ENCODE results near the gene CASR. TPM values are rescaled to one million over a fixed set of nuclear protein-coding genes. Genes with fewer than 3 reads are reported as not detected.

CASR gene
- total RNA-seq, 4 donors from 2014 or later = 0.04 TPM; not detected in 3

DNA sequence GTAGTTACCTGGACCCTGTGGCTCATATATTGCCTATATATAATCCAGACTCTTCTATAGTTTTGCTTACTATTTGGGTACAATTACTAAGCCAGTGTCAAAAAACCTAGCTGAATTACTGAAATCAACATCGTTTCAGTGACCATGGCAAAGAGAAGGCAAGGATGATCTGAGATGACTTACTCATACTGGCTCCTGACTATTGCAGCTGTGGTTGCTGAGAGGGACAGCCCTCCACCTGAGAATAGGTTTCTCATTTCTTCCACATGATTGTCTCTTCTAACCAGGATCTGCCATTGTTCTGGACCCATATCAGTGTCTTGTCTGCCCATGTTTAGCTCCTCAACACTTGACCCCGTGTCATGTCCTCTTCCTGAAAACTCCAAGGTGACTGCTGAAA, 30.2 kb downstream of the CASR start:
- Histone ChIP-seq H3K27ac (no peak overlapping the region), H3K36me3 (no peaks in the 10 kb centered on the region), H3K27me3 (peaks cover 7% of the 10 kb centered on the region), H3K4me1 (no peaks in the 10 kb centered on the region), H3K9me3 (no peaks in the 10 kb centered on the region), H3K4me3 (no peak overlapping the region)
- TF ChIP-seq POLR2AphosphoS5 (IDR thresholded peaks at IDR 0.05) = no peak
- no peak for TF ChIP-seq CTCF (IDR thresholded peaks at IDR 0.05)
- TF ChIP-seq POLR2A (IDR thresholded peaks at IDR 0.05) = no peak
- no peak for TF ChIP-seq EP300 (IDR thresholded peaks at IDR 0.05)
- 50 to 76% methylated on average over 2 of the region's 2 CpGs for WGBS, 2 donors (ENCODE audit: low coverage in 1 of 2)
- no peak for ATAC-seq

DNA sequence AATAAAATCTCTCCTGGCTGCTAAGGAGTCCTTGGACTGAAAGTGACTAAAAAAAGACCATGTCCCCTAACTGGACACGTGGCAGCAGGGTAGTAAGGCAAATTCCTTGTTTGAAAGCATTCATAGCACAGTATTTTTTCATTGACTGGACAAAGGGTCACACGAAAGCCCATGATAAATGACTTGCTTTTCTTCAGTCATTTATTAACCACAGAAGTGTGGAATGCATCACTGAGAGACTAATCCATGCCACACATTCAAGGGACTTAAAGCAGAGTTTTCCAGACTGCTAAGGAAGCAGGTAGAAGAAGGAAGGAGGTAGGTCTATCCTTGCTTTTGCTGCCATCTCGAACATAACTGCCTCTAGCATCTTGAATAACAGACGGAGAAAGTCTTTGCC, 31.2 kb downstream of the CASR start:
- no peak overlapping the region for H3K4me3 ChIP-seq
- no peak overlapping the region for H3K27ac ChIP-seq
- WGBS, 2 donors (ENCODE audit: low coverage in 1 of 2) = 20 to 24% methylated on average over 4 of the region's 4 CpGs
- H3K27me3 ChIP-seq = peaks cover 5% of the 10 kb centered on the region
- no peak for ATAC-seq
- H3K36me3 ChIP-seq = no peaks in the 10 kb centered on the region
- no peaks in the 10 kb centered on the region for H3K9me3 ChIP-seq
- no peak for TF ChIP-seq CTCF (IDR thresholded peaks at IDR 0.05)
- TF ChIP-seq POLR2A (IDR thresholded peaks at IDR 0.05) = no peak
- TF ChIP-seq POLR2AphosphoS5 (IDR thresholded peaks at IDR 0.05) = no peak
- no peak for TF ChIP-seq EP300 (IDR thresholded peaks at IDR 0.05)
- H3K4me1 ChIP-seq = no peaks in the 10 kb centered on the region

DNA sequence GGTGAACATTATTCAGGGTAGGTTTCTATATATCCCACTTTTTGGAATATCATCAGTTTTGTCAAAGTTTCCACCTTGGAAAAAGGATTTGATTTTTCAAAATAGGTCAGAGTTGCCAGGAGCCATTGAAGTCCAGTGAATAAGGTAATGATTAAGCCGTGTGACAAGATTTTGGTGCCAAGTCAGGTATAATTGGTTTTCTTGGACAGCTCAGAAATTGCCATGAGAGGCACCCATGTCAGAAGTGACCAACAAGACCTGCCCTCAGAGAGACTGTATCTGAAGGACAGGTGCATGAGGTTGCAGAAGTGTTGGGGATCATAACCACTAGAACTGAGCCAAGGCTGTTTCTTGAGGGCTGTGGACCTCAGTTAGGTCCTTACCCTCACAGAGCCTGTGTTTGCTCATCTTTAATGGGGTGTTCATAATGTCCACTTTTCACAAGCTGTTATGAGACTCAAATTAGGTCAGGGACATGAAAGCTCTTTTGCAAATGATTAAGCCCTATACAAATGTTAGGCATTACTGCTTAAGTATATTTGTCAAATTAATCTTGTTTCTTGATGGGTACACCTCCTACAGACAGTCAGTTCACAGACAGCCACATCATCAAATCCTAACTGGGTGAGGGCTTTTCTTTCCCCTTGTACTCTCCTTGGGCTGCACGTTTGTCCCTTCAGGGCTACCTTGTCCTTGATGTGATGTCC, 32.3 kb downstream of the CASR start:
- Histone ChIP-seq H3K36me3 (no peaks in the 10 kb centered on the region), H3K4me1 (no peaks in the 10 kb centered on the region), H3K27me3 (peaks cover 5% of the 10 kb centered on the region), H3K9me3 (no peaks in the 10 kb centered on the region), H3K4me3 (no peak overlapping the region), H3K27ac (no peak overlapping the region)
- no peak for TF ChIP-seq POLR2A (IDR thresholded peaks at IDR 0.05)
- no peak for TF ChIP-seq CTCF (IDR thresholded peaks at IDR 0.05)
- TF ChIP-seq POLR2AphosphoS5 (IDR thresholded peaks at IDR 0.05) = no peak
- TF ChIP-seq EP300 (IDR thresholded peaks at IDR 0.05) = no peak
- ATAC-seq = no peak
- WGBS, 2 donors (ENCODE audit: low coverage in 1 of 2) = 56% methylated on average over 2 of the region's 2 CpGs; no CpG with 5 or more reads in 1 of the 2 donors

DNA sequence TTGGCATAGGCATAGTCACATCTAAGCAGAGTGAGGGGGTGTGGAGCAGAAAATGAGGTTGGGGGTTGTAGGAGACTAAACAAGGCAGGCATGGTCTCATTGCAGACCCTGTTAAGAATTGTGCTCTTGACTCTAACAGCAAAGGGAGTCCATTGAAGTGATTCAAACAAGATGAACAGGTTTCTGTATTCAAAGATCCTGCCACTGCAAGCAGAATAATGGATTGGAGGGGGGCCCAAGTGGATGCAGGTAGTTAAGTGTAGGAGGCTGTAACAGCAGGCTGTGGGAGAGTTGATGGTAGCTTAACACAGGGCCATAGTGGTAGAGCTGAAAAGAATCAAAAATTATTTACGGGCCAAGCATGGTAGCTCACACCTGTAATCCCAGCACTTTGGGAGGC, 34.4 kb downstream of the CASR start:
- peaks cover 5% of the 10 kb centered on the region for H3K27me3 ChIP-seq
- no peak overlapping the region for H3K4me3 ChIP-seq
- no peaks in the 10 kb centered on the region for H3K9me3 ChIP-seq
- no peak overlapping the region for H3K27ac ChIP-seq
- H3K4me1 ChIP-seq = no peaks in the 10 kb centered on the region
- TF ChIP-seq CTCF (IDR thresholded peaks at IDR 0.05) (no peak), POLR2AphosphoS5 (IDR thresholded peaks at IDR 0.05) (no peak), POLR2A (IDR thresholded peaks at IDR 0.05) (no peak), EP300 (IDR thresholded peaks at IDR 0.05) (no peak)
- no peaks in the 10 kb centered on the region for H3K36me3 ChIP-seq
- 80 to 89% methylated on average over 1 of the region's 1 CpG for WGBS, 2 donors (ENCODE audit: low coverage in 1 of 2)
- no peak for ATAC-seq

- Histone ChIP-seq H3K9me3 (no peaks in the 10 kb centered on the region), H3K4me1 (no peaks in the 10 kb centered on the region), H3K4me3 (no peak overlapping the region), H3K36me3 (no peaks in the 10 kb centered on the region), H3K27ac (no peak overlapping the region), H3K27me3 (peaks cover 5% of the 10 kb centered on the region)
- WGBS, 2 donors (ENCODE audit: low coverage in 1 of 2) = 67% methylated on average over 1 of the region's 1 CpG; no CpG with 5 or more reads in 1 of the 2 donors
- TF ChIP-seq EP300 (IDR thresholded peaks at IDR 0.05) = no peak
- no peak for TF ChIP-seq CTCF (IDR thresholded peaks at IDR 0.05)
- no peak for TF ChIP-seq POLR2AphosphoS5 (IDR thresholded peaks at IDR 0.05)
- no peak for TF ChIP-seq POLR2A (IDR thresholded peaks at IDR 0.05)
- ATAC-seq = no peak
Measured at GRCh38 chr3:122219242-122219872, 35.9 kb downstream of the CASR start.

All from gastroesophageal sphincter (tissue), 4 donors.